Sigmoid colon (tissue), 7 donors: ENCODE measurements around the gene PRKCA. TPM values are rescaled to one million over a fixed set of nuclear protein-coding genes. Genes with fewer than 3 reads are reported as not detected.

ENCODE experiments used
- DNase-seq: peaks from one replicate; pipeline ENCODE4 v3.0.0-alpha.2; 2019
- H3K27ac ChIP-seq, 4 donors: fragments of 200-600 bp; sonication (generic); one replicate each; pipeline ENCODE4 v1.5.1; 2016 to 2019; ENCODE audit warnings: mild to moderate bottlenecking in 1 of 4
- H3K27me3 ChIP-seq, 3 donors: fragments of 200-600 bp; sonication (generic); one replicate each; pipeline ENCODE4 v1.5.1; 2019; ENCODE audit warnings: mild to moderate bottlenecking in 1 of 3
- H3K36me3 ChIP-seq, 4 donors: fragments of 200-600 bp; sonication (generic); one replicate each; pipeline ENCODE4 v1.5.1; 2016 to 2019
- H3K4me1 ChIP-seq, 4 donors: fragments of 200-600 bp; sonication (generic); one replicate each; pipeline ENCODE4 v1.5.1; 2017 to 2019
- H3K4me3 ChIP-seq, 4 donors: fragments of 200-600 bp; sonication (generic); one replicate each; pipeline ENCODE4 v1.5.1; 2017 to 2019; ENCODE audit warnings: mild to moderate bottlenecking in 2 of 4, moderate library complexity in 1 of 4
- H3K9me3 ChIP-seq, 4 donors: fragments of 200-600 bp in 3 of 4; sonication (generic) in 3 of 4; one replicate each; pipeline versions ENCODE4 v1.5.1 to v1.6.1; 2013 to 2019
- EP300 ChIP-seq, 4 donors: sonication (generic); formaldehyde crosslinking; IDR thresholded peaks; one replicate each; pipeline ENCODE4 v1.6.1; 2017; ENCODE audit warnings: antibody characterized with exemption in 4 of 4
- POLR2A ChIP-seq, 2 donors: fragments of 450-650 bp; IDR thresholded peaks; one replicate each; pipeline ENCODE4 v1.6.1; 2016; ENCODE audit warnings: antibody characterized with exemption in 2 of 2, mild to moderate bottlenecking in 2 of 2, moderate library complexity in 2 of 2
- POLR2AphosphoS5 ChIP-seq, 4 donors: sonication (generic); formaldehyde crosslinking; IDR thresholded peaks; one replicate each; pipeline ENCODE4 v1.6.1; 2017; ENCODE audit warnings: antibody characterized with exemption in 4 of 4
- WGBS, 2 donors: extraction: QIAGEN DNeasy Blood & Tissue Kit; methylation state at CpG; one replicate each; pipeline ENCODE4 v1.1.7; 2013; 5-methylcytosine and 5-hydroxymethylcytosine counted together
- intact Hi-C: fragments of 100-400 bp; cut with DNase I; formaldehyde crosslinking; loops from one replicate; pipeline ENCODE4 v1.15.1; 2023
- polyA plus RNA-seq, 3 donors: library from polyadenylated mRNA; stranded (reverse); fragments of 200-250 nt; gene quantifications; one replicate each; pipeline ENCODE4 v1.2.3, GENCODE V29; 2013
- total RNA-seq, 4 donors: library from RNA; depleted of rRNA; stranded (reverse); fragments of >200 nt; gene quantifications; one replicate each; pipeline ENCODE4 v1.1.0, GENCODE V29; 2016
- TF ChIP-seq, protein P1 (sequence below), 4 experiments: fragments of 450-650 bp in 3 of 4; fragments of 200-600 bp in 1 of 4; IDR thresholded peaks; one replicate each; pipeline ENCODE4 v1.5.1; 2016 to 2019; ENCODE audit warnings: antibody characterized with exemption in 4 of 4, mild to moderate bottlenecking in 3 of 4, moderate library complexity in 2 of 4
- donor health status: healthy with polysubstance abuse.
- donor health status: Bipolar disorder and iron deficiency.
- donor health status: healthy.

PRKCA gene
- total and polyA plus RNA-seq, 7 donors, result 6.6 to 58.4 (median 42.6) TPM

GRCh38 chr17:66335797-66336196 lies 33.4 kb downstream of the PRKCA start:
- no peak overlapping the region for H3K27ac ChIP-seq
- H3K4me3 ChIP-seq, result no peak overlapping the region
- H3K36me3 ChIP-seq, result no peaks in the 10 kb centered on the region
- DNase-seq, result no peak
- TF ChIP-seq EP300 (IDR thresholded peaks at IDR 0.05), result no peak
- TF ChIP-seq, protein P1, sequence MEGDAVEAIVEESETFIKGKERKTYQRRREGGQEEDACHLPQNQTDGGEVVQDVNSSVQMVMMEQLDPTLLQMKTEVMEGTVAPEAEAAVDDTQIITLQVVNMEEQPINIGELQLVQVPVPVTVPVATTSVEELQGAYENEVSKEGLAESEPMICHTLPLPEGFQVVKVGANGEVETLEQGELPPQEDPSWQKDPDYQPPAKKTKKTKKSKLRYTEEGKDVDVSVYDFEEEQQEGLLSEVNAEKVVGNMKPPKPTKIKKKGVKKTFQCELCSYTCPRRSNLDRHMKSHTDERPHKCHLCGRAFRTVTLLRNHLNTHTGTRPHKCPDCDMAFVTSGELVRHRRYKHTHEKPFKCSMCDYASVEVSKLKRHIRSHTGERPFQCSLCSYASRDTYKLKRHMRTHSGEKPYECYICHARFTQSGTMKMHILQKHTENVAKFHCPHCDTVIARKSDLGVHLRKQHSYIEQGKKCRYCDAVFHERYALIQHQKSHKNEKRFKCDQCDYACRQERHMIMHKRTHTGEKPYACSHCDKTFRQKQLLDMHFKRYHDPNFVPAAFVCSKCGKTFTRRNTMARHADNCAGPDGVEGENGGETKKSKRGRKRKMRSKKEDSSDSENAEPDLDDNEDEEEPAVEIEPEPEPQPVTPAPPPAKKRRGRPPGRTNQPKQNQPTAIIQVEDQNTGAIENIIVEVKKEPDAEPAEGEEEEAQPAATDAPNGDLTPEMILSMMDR (IDR thresholded peaks at IDR 0.05), result no peak
- TF ChIP-seq POLR2AphosphoS5 (IDR thresholded peaks at IDR 0.05), result no peak
- no peak for TF ChIP-seq POLR2A (IDR thresholded peaks at IDR 0.05)
- no peaks in the 10 kb centered on the region for H3K27me3 ChIP-seq
- no peaks in the 10 kb centered on the region for H3K9me3 ChIP-seq
- peaks cover 0 to 62% (median 39%) of the 10 kb centered on the region in 4 donors for H3K4me1 ChIP-seq
- WGBS, 2 donors, result 80 to 93% methylated on average over 1 of the region's 1 CpG
- intact Hi-C loops, result no loop called here

DNA sequence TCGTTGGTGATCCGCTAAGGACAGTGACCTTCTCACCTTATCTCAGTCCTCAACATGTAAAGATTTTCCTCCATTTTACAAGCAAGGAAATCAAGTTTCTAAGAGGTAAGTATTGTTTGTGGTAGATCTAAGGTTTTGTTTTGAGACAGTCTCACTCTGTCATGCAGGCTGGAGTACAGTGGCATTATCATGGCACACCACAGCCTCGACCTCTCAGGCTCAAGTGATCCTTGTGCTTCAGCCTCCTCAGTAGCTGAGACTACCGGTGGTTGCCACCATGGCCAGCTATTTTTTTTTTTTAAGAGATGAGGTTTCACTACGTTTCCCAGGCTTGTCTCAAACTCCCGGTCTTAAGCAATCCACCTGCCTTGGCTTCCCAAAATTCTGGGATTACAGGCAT lies 34.9 kb downstream of the PRKCA start:
- Histone ChIP-seq H3K9me3 (no peaks in the 10 kb centered on the region), H3K27me3 (no peaks in the 10 kb centered on the region), H3K4me1 (peaks cover 0 to 57% (median 37%) of the 10 kb centered on the region in 4 donors), H3K27ac (no peak overlapping the region), H3K36me3 (no peaks in the 10 kb centered on the region), H3K4me3 (no peak overlapping the region)
- WGBS, 2 donors, result 94 to 95% methylated on average over 6 of the region's 6 CpGs
- intact Hi-C loops, result no loop called here
- no peak for TF ChIP-seq POLR2AphosphoS5 (IDR thresholded peaks at IDR 0.05)
- TF ChIP-seq EP300 (IDR thresholded peaks at IDR 0.05), result no peak
- no peak for TF ChIP-seq POLR2A (IDR thresholded peaks at IDR 0.05)
- TF ChIP-seq, protein P1 (IDR thresholded peaks at IDR 0.05), result no peak
- no peak for DNase-seq

DNA sequence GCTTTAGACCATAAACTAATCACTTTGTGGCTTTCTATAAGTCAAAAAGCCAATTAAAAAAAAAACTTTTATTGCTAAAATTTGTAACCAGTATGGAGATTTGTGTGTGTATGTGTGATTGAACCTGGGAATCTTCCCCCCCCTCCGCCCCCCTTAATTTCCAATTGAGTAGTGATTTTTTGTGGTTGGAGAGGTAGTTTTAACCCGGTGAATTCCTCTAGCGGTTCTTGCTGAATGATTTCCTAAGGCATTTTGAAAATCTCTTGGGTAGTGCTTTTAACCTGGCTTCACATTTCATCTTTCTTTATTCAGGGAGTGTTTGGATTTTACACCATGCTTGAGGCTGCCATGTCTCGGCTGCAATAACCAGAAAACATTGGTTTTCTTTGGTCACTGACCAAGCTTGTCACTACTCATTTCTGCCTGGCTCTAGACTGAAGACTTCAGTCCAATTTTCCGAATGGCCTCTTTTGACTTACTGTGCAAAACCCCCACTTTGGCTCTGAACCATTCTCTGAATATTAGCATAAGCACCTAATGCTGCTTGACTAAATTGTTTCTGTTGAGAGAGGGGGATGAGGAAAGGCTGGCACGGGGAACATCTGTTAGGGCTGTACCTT lies 35.6 kb downstream of the PRKCA start:
- TF ChIP-seq POLR2AphosphoS5 (IDR thresholded peaks at IDR 0.05), result no peak
- no peak for TF ChIP-seq POLR2A (IDR thresholded peaks at IDR 0.05)
- TF ChIP-seq, protein P1 (IDR thresholded peaks at IDR 0.05), result no peak
- TF ChIP-seq EP300 (IDR thresholded peaks at IDR 0.05), result no peak
- Histone ChIP-seq H3K27me3 (no peaks in the 10 kb centered on the region), H3K4me1 (peaks cover 0 to 56% (median 36%) of the 10 kb centered on the region in 4 donors), H3K36me3 (no peaks in the 10 kb centered on the region), H3K27ac (no peak overlapping the region), H3K9me3 (no peaks in the 10 kb centered on the region), H3K4me3 (no peak overlapping the region)
- WGBS, 2 donors, result 84 to 96% methylated on average over 6 of the region's 6 CpGs
- no peak for DNase-seq
- intact Hi-C loops, result no loop called here

- intact Hi-C loops, result no loop called here
- WGBS, 2 donors, result 89 to 92% methylated on average over 4 of the region's 4 CpGs
- no peak for DNase-seq
Measured at GRCh38 chr17:66338937-66339336, 36.5 kb downstream of the PRKCA start.

GRCh38 chr17:66339561-66339960 lies 37.1 kb downstream of the PRKCA start:
- no peaks in the 10 kb centered on the region for H3K27me3 ChIP-seq
- DNase-seq, result no peak
- no peaks in the 10 kb centered on the region for H3K36me3 ChIP-seq
- TF ChIP-seq POLR2A (IDR thresholded peaks at IDR 0.05) (no peak), EP300 (IDR thresholded peaks at IDR 0.05) (no peak), POLR2AphosphoS5 (IDR thresholded peaks at IDR 0.05) (no peak)
- TF ChIP-seq, protein P1 (IDR thresholded peaks at IDR 0.05), result no peak
- H3K27ac ChIP-seq, result no peak overlapping the region
- H3K4me3 ChIP-seq, result no peak overlapping the region
- intact Hi-C loops, result no loop called here
- no peaks in the 10 kb centered on the region for H3K9me3 ChIP-seq
- WGBS, 2 donors, result 48 to 80% methylated on average over 1 of the region's 1 CpG
- H3K4me1 ChIP-seq, result peaks cover 0 to 43% (median 33%) of the 10 kb centered on the region in 4 donors

More at GRCh38 chr17:66338937-66339336, 36.5 kb downstream of the PRKCA start:
- H3K36me3 ChIP-seq, result no peaks in the 10 kb centered on the region
- no peak overlapping the region for H3K4me3 ChIP-seq
- no peaks in the 10 kb centered on the region for H3K9me3 ChIP-seq
- TF ChIP-seq POLR2A (IDR thresholded peaks at IDR 0.05) (no peak), POLR2AphosphoS5 (IDR thresholded peaks at IDR 0.05) (no peak)
- no peak overlapping the region for H3K27ac ChIP-seq
- H3K27me3 ChIP-seq, result no peaks in the 10 kb centered on the region
- peaks cover 0 to 46% (median 31%) of the 10 kb centered on the region in 4 donors for H3K4me1 ChIP-seq
